ENCODE measurements around the gene MEMO1. TPM values are rescaled to one million over a fixed set of nuclear protein-coding genes. Genes with fewer than 3 reads are reported as not detected.
"Not testable (repeated sequence)": the region's sequence is repeated elsewhere in the genome, so short reads cannot be mapped to it uniquely, and the experiment has no call there.

Gene MEMO1
- polyA plus RNA-seq, 4 donors = 30.3 to 33.4 (median 33.0) TPM

DNA sequence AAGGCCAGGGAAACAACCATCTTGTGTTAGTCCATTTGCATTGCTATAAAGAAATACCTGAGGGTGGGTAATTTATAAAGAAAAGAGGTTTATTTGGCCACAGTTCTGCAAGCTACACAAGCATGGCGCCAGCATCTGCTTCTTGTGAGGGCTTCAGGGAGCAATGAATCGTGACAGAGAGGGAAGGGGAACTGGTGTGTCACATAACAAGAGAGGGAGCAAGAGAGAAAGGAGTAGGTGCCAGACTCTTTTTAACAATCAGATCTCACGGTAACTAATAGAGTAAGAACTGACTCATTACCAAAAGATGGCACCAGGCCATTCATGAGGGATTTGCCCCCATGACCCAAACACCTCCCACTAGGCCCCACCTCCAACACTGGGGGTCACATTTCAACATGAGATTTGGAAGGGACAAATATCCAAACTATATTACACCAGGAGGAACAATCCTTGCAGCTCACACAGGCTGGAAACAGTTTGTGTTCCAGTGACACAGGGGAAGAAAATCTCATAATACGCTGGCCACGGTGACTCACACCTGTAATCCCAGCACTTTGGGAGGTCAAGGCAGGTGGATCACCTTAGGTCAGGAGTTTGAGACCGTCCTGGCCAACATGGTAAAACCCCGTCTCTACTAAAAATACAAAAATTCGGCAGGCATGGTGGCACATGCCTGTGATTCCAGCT is 23.5 kb upstream of the MEMO1 start:
- not testable (repeated sequence) for H3K4me1 ChIP-seq (ENCODE audit: control insufficient read depth in 3 of 3, insufficient read depth in 2 of 3, low read depth in 1 of 3, low read length in 2 of 3); H3K9me3 ChIP-seq (ENCODE audit: control insufficient read depth in 2 of 2, insufficient read depth in 1 of 2, low read depth in 1 of 2, low read length in 1 of 2); H3K27me3 ChIP-seq (ENCODE audit: control insufficient read depth in 3 of 3, insufficient read depth in 3 of 3, low read length in 3 of 3); H3K27ac ChIP-seq (ENCODE audit: low read depth in 1 of 3, low read length in 2 of 3); FAIRE-seq; DNase-seq; H3K4me3 ChIP-seq (ENCODE audit: low read depth in 1 of 3, low read length in 3 of 3)
- 87 to 98% (median 90%) methylated on average over 8 of the region's 8 CpGs for WGBS, 3 donors
- peaks cover 0 to 51% (median 3%) of the 10 kb centered on the region in 3 donors for H3K36me3 ChIP-seq (ENCODE audit: control insufficient read depth in 3 of 3, insufficient read depth in 2 of 3, low read depth in 1 of 3, low read length in 3 of 3)

DNA sequence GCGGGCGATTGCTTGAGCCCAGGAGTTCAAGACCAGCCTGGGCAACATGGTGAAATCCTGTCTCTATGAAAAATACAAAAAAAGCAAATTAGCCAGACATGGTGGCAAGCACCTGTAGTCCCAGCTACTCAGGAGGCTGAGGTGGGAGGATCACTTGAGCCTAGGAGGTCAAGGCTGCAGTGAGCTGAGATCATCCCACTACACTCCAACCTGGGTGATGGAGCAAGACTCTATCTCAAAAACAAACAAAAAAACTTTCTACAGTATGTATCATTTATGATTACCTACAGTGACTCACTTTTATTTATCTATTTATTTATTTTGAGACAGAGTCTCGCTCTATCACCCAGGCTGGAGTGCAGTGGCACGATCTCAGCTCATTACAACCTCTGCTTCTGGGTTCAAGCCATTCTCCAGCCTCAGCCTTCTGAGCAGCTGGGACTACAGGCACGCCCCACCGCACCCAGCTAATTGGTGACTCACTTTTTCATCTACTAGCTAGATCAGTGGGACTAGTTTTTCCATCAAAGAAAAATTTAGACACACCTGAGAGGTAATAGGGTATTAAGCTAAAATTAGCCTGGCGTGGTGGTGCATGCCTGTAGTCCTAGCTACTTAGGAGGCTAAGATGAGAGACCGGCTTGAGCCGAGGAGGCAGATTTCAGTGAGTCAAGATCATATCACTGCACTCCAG is 8.1 kb upstream of the MEMO1 start:
- DNase-seq = peak in 1 of 2 donors; percentile 66
- not testable (repeated sequence) for H3K4me1 ChIP-seq (ENCODE audit: control insufficient read depth in 3 of 3, insufficient read depth in 2 of 3, low read depth in 1 of 3, low read length in 2 of 3); H3K4me3 ChIP-seq (ENCODE audit: low read depth in 1 of 3, low read length in 3 of 3); H3K27me3 ChIP-seq (ENCODE audit: control insufficient read depth in 3 of 3, insufficient read depth in 3 of 3, low read length in 3 of 3); FAIRE-seq; H3K27ac ChIP-seq (ENCODE audit: low read depth in 1 of 3, low read length in 2 of 3); H3K9me3 ChIP-seq (ENCODE audit: control insufficient read depth in 2 of 2, insufficient read depth in 1 of 2, low read depth in 1 of 2, low read length in 1 of 2)
- H3K36me3 ChIP-seq (ENCODE audit: control insufficient read depth in 3 of 3, insufficient read depth in 2 of 3, low read depth in 1 of 3, low read length in 3 of 3) = peaks cover 2 to 54% (median 4%) of the 10 kb centered on the region in 3 donors
- WGBS, 3 donors = 65 to 84% (median 78%) methylated on average over 9 of the region's 9 CpGs

DNA sequence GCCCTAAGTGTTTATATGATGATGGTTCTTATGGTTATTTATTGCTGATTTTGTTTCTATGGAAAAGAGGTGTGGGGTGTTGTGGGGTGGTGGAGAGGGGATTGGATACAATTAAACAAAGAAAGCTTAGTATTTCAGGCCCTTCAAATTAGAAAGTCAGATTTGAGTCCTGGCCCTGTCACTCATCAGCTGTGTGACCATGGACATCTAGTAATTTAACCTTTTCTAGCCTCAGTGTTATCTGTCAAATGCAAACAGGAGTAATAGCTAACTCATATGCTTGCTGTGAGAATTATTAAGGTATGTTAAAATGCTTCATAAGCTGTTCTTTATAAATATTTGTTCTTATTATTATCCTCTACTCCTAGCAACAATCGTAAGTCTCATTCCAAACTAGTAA is 2.1 kb upstream of the MEMO1 start:
- FAIRE-seq = no peak
- Histone ChIP-seq H3K27me3 (ENCODE audit: control insufficient read depth in 3 of 3, insufficient read depth in 3 of 3, low read length in 3 of 3) (no peaks in the 10 kb centered on the region), H3K4me1 (ENCODE audit: control insufficient read depth in 3 of 3, insufficient read depth in 2 of 3, low read depth in 1 of 3, low read length in 2 of 3) (peaks cover 2 to 12% (median 8%) of the 10 kb centered on the region in 3 donors), H3K36me3 (ENCODE audit: control insufficient read depth in 3 of 3, insufficient read depth in 2 of 3, low read depth in 1 of 3, low read length in 3 of 3) (peaks cover 0 to 16% (median 2%) of the 10 kb centered on the region in 3 donors), H3K9me3 (ENCODE audit: control insufficient read depth in 2 of 2, insufficient read depth in 1 of 2, low read depth in 1 of 2, low read length in 1 of 2) (no peaks in the 10 kb centered on the region), H3K4me3 (ENCODE audit: low read depth in 1 of 3, low read length in 3 of 3) (no peak overlapping the region), H3K27ac (ENCODE audit: low read depth in 1 of 3, low read length in 2 of 3) (no peak overlapping the region)
- WGBS, 3 donors = 88 to 90% (median 88%) methylated on average over 1 of the region's 1 CpG
- DNase-seq = no peak

- FAIRE-seq (no peak), DNase-seq (no peak)
- peak overlapping the region in 2 of 3 donors; percentile 93 to 94 for H3K4me3 ChIP-seq (ENCODE audit: low read depth in 1 of 3, low read length in 3 of 3)
- H3K4me1 ChIP-seq (ENCODE audit: control insufficient read depth in 3 of 3, insufficient read depth in 2 of 3, low read depth in 1 of 3, low read length in 2 of 3) = peaks cover 2 to 12% (median 8%) of the 10 kb centered on the region in 3 donors
- H3K27me3 ChIP-seq (ENCODE audit: control insufficient read depth in 3 of 3, insufficient read depth in 3 of 3, low read length in 3 of 3) = no peaks in the 10 kb centered on the region
- H3K27ac ChIP-seq (ENCODE audit: low read depth in 1 of 3, low read length in 2 of 3) = peak overlapping the region in 2 of 3 donors; percentile 89 to 97
- H3K36me3 ChIP-seq (ENCODE audit: control insufficient read depth in 3 of 3, insufficient read depth in 2 of 3, low read depth in 1 of 3, low read length in 3 of 3) = peaks cover 0 to 11% (median 2%) of the 10 kb centered on the region in 3 donors
- no peaks in the 10 kb centered on the region for H3K9me3 ChIP-seq (ENCODE audit: control insufficient read depth in 2 of 2, insufficient read depth in 1 of 2, low read depth in 1 of 2, low read length in 1 of 2)
- 71 to 74% (median 72%) methylated on average over 5 of the region's 5 CpGs for WGBS, 3 donors
Measured at GRCh38 chr2:32011485-32011960, 715 bp upstream of the MEMO1 start.

- H3K4me1 ChIP-seq (ENCODE audit: control insufficient read depth in 3 of 3, insufficient read depth in 2 of 3, low read depth in 1 of 3, low read length in 2 of 3) = peaks cover 2 to 12% (median 8%) of the 10 kb centered on the region in 3 donors
- not testable (repeated sequence) for FAIRE-seq; H3K9me3 ChIP-seq (ENCODE audit: control insufficient read depth in 2 of 2, insufficient read depth in 1 of 2, low read depth in 1 of 2, low read length in 1 of 2); H3K36me3 ChIP-seq (ENCODE audit: control insufficient read depth in 3 of 3, insufficient read depth in 2 of 3, low read depth in 1 of 3, low read length in 3 of 3); H3K27me3 ChIP-seq (ENCODE audit: control insufficient read depth in 3 of 3, insufficient read depth in 3 of 3, low read length in 3 of 3)
- WGBS, 3 donors = 0 to 2% (median 0%) methylated on average over 1 to 29 of the region's 43 CpGs
- peak; percentile 36 to 71 for DNase-seq
- peak overlapping the region; percentile 67 to 94 (median 93) for H3K4me3 ChIP-seq (ENCODE audit: low read depth in 1 of 3, low read length in 3 of 3)
- H3K27ac ChIP-seq (ENCODE audit: low read depth in 1 of 3, low read length in 2 of 3) = peak overlapping the region; percentile 41 to 74 (median 60)
Measured at GRCh38 chr2:32010280-32010669, 533 bp downstream of the MEMO1 start.

GRCh38 chr2:32009516-32010256 is 1.1 kb downstream of the MEMO1 start:
- 0% methylated on average over 11 to 91 of the region's 91 CpGs for WGBS, 3 donors
- no peak for FAIRE-seq
- peak; percentile 37 to 70 for DNase-seq
- Histone ChIP-seq H3K27me3 (ENCODE audit: control insufficient read depth in 3 of 3, insufficient read depth in 3 of 3, low read length in 3 of 3) (no peaks in the 10 kb centered on the region), H3K27ac (ENCODE audit: low read depth in 1 of 3, low read length in 2 of 3) (peak overlapping the region; percentile 84 to 88 (median 84)), H3K36me3 (ENCODE audit: control insufficient read depth in 3 of 3, insufficient read depth in 2 of 3, low read depth in 1 of 3, low read length in 3 of 3) (peaks cover 0 to 3% (median 0%) of the 10 kb centered on the region in 3 donors), H3K4me1 (ENCODE audit: control insufficient read depth in 3 of 3, insufficient read depth in 2 of 3, low read depth in 1 of 3, low read length in 2 of 3) (peaks cover 2 to 12% (median 8%) of the 10 kb centered on the region in 3 donors), H3K4me3 (ENCODE audit: low read depth in 1 of 3, low read length in 3 of 3) (peak overlapping the region; percentile 77 to 94 (median 93)), H3K9me3 (ENCODE audit: control insufficient read depth in 2 of 2, insufficient read depth in 1 of 2, low read depth in 1 of 2, low read length in 1 of 2) (no peaks in the 10 kb centered on the region)

DNA sequence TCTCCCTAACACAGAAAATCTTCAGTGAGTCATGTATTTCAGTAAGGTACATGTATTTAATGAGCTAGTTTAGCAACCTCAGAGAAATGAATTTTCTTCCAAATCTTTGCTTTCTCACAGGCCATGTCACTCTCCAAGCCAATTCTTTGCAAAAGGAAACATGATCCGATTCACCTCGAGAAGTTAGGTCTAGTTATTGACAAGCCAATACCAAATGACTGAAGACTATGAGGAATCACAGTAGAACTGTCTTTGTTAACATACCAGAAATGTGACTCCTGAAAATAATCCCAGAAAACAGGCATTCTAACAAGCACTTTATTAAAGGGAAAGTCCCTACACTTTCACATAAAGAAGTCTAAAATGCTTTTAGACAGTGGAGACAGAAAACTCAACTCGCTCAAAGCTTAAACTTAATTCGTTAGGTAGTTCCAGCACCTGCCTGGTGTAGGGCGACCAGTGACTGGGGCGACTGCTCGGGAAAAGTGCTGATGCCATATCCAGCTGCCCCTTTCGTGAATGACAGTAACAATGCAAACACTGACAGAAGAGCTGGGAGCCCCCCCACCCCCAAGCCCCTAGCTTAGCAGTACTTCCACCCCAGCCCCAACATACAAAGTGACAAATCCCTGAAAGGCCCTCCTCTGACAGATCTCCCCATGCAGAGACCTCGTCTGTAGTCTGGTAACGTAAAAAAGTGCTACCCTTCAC is 1.8 kb downstream of the MEMO1 start:
- 0 to 1% (median 0%) methylated on average over 10 of the region's 10 CpGs for WGBS, 3 donors
- Histone ChIP-seq H3K4me3 (ENCODE audit: low read depth in 1 of 3, low read length in 3 of 3) (peak overlapping the region; percentile 77 to 94 (median 89)), H3K27me3 (ENCODE audit: control insufficient read depth in 3 of 3, insufficient read depth in 3 of 3, low read length in 3 of 3) (no peaks in the 10 kb centered on the region), H3K36me3 (ENCODE audit: control insufficient read depth in 3 of 3, insufficient read depth in 2 of 3, low read depth in 1 of 3, low read length in 3 of 3) (peaks cover 0 to under 1% (median 0%) of the 10 kb centered on the region in 3 donors), H3K4me1 (ENCODE audit: control insufficient read depth in 3 of 3, insufficient read depth in 2 of 3, low read depth in 1 of 3, low read length in 2 of 3) (peaks cover 2 to 12% (median 8%) of the 10 kb centered on the region in 3 donors), H3K27ac (ENCODE audit: low read depth in 1 of 3, low read length in 2 of 3) (peak overlapping the region; percentile 84 to 88 (median 84)), H3K9me3 (ENCODE audit: control insufficient read depth in 2 of 2, insufficient read depth in 1 of 2, low read depth in 1 of 2, low read length in 1 of 2) (no peaks in the 10 kb centered on the region)
- FAIRE-seq = no peak
- DNase-seq = peak in 1 of 2 donors; percentile 31

- Histone ChIP-seq H3K36me3 (ENCODE audit: control insufficient read depth in 3 of 3, insufficient read depth in 2 of 3, low read depth in 1 of 3, low read length in 3 of 3) (no peaks in the 10 kb centered on the region), H3K4me3 (ENCODE audit: low read depth in 1 of 3, low read length in 3 of 3) (no peak overlapping the region), H3K9me3 (ENCODE audit: control insufficient read depth in 2 of 2, insufficient read depth in 1 of 2, low read depth in 1 of 2, low read length in 1 of 2) (no peaks in the 10 kb centered on the region), H3K27ac (ENCODE audit: low read depth in 1 of 3, low read length in 2 of 3) (no peak overlapping the region), H3K27me3 (ENCODE audit: control insufficient read depth in 3 of 3, insufficient read depth in 3 of 3, low read length in 3 of 3) (no peaks in the 10 kb centered on the region), H3K4me1 (ENCODE audit: control insufficient read depth in 3 of 3, insufficient read depth in 2 of 3, low read depth in 1 of 3, low read length in 2 of 3) (peaks cover 2 to 12% (median 8%) of the 10 kb centered on the region in 3 donors)
- DNase-seq (peak in 1 of 2 donors; percentile 7), FAIRE-seq (no peak)
Measured at GRCh38 chr2:32007121-32007391, 3.8 kb downstream of the MEMO1 start.
